Transverse colon (tissue), 4 donors: ENCODE results near the gene NXPH3.

Source experiments
- EP300 ChIP-seq: sonication (generic); formaldehyde crosslinking; IDR thresholded peaks from one replicate; pipeline ENCODE4 v1.6.1; 2017; ENCODE audit warnings: antibody characterized with exemption, low read depth
- POLR2AphosphoS5 ChIP-seq, 3 donors: sonication (generic); formaldehyde crosslinking; IDR thresholded peaks; one replicate each; pipeline ENCODE4 v1.6.1; 2016; ENCODE audit warnings: antibody characterized with exemption in 3 of 3
- TF ChIP-seq, protein P1 (sequence below), 5 experiments: fragments of 200-600 bp in 3 of 5; fragments of 450-650 bp in 2 of 5; sonication (generic) in 3 of 5; IDR thresholded peaks; 1 replicate in 2 of 5; 2 replicates in 3 of 5; pipeline ENCODE4 v1.5.1; 2016 to 2017; ENCODE audit warnings: antibody characterized with exemption in 5 of 5, inconsistent platforms in 3 of 5, mild to moderate bottlenecking in 2 of 5, moderate library complexity in 1 of 5

DNA sequence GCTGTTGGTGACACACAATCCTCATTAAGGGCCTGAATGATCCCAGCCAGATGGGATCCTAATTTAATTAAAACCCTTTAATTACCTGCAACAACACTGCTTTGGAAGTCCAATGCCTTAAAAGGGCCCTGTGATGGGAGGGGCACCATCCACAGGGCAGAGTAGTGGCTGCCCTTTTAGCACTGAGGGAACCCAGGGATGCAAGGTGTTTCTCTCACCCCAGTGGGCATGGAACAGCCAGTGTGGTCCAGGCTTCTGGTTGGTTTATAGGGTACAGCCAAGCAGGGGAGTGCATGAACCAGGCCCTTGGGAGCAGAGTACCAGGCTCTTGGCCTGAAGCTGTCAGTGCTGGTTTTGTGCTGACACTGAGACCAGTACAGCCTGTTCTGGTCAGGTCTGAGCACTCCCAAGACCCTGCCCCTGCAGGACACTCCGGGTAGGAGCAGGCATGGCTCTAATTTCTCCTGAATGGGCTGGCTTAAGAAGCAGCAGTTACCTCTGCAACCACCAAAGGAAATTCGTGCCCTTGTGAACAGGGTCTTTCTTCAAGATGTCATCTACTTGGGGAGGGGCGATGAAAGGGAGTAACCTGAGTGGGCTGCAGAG, 9.9 kb downstream of the NXPH3 start:
- TF ChIP-seq POLR2AphosphoS5 (IDR thresholded peaks at IDR 0.05) (no peak), EP300 (no peak)
- TF ChIP-seq, protein P1, sequence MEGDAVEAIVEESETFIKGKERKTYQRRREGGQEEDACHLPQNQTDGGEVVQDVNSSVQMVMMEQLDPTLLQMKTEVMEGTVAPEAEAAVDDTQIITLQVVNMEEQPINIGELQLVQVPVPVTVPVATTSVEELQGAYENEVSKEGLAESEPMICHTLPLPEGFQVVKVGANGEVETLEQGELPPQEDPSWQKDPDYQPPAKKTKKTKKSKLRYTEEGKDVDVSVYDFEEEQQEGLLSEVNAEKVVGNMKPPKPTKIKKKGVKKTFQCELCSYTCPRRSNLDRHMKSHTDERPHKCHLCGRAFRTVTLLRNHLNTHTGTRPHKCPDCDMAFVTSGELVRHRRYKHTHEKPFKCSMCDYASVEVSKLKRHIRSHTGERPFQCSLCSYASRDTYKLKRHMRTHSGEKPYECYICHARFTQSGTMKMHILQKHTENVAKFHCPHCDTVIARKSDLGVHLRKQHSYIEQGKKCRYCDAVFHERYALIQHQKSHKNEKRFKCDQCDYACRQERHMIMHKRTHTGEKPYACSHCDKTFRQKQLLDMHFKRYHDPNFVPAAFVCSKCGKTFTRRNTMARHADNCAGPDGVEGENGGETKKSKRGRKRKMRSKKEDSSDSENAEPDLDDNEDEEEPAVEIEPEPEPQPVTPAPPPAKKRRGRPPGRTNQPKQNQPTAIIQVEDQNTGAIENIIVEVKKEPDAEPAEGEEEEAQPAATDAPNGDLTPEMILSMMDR (IDR thresholded peaks at IDR 0.05) = no peak
